ENCODE results near the gene SNUPN. TPM values are rescaled to one million over a fixed set of nuclear protein-coding genes. Genes with fewer than 3 reads are reported as not detected.

Gene SNUPN
- 20.8 TPM for total RNA-seq

DNA sequence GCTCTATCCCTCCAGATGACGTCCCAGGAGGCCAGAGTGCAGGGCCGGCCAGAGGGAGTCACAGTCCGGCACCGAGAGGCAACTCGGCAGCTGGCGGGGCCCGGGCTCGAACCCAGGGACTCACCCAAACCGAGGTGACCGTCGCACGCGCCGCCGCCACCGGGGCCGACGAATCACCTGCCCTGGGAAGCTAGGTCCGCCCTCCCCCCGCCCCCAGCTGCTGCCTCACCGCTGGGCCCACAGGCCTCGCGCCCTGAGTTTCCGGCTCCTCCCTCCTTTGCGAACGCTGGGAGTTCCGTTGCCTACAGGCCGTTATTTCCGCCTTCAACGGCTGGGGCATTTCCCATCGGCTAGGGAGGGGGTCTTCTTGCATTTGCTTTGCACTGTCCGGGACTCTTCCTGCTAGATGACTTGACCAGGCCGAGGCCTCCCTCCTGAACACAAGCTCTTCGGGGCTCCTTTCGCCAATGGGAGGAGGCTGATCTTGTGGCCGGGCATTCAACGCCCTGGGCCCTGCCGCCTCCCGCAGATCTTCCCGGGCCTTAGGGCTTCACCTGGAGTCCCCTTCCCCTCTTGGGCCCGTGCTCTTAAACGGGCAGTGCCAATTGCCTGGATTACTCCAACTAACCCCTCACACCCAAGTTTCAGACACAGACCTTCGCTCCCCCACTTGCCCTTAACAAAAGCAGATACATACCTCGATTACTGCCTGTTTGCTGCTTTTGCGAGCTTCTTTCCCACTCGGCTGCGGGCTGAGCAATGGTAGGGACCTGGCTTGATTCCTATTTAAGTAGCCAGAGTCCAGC lies at the start of gene SNUPN:
Gene SNUPN, minus strand, starts transcription at position 184 of the 806 bp plus-strand sequence. CDS start 4,674 bp downstream, outside the sequence.
- peak; percentile 95 for DNase-seq (ENCODE audit: low spot score)

DNA sequence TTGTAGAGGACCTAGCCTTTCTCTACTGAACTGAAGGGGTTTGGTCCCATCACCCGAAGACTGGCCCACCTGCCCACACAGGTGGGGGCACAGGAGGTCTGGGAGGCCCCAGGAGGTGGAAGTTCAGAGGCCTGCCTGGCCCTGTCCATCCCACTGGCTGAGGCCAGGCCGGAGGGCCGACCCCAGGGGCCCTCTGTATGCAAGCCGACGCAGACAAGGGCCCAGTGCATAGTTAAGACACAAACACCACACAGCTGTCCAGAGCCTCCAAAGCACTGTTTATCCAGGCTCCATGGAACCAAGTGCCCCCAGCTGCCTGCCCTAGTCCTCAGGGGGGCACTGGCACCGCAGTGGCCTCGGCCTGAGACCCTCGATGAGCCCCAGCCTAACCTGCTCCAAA lies 48.8 kb upstream of the SNUPN start:
- no peak for DNase-seq (ENCODE audit: low spot score)

- DNase-seq (ENCODE audit: low spot score) = peak; percentile 84
Measured at GRCh38 chr15:75673426-75674235, 48.1 kb upstream of the SNUPN start.

DNA sequence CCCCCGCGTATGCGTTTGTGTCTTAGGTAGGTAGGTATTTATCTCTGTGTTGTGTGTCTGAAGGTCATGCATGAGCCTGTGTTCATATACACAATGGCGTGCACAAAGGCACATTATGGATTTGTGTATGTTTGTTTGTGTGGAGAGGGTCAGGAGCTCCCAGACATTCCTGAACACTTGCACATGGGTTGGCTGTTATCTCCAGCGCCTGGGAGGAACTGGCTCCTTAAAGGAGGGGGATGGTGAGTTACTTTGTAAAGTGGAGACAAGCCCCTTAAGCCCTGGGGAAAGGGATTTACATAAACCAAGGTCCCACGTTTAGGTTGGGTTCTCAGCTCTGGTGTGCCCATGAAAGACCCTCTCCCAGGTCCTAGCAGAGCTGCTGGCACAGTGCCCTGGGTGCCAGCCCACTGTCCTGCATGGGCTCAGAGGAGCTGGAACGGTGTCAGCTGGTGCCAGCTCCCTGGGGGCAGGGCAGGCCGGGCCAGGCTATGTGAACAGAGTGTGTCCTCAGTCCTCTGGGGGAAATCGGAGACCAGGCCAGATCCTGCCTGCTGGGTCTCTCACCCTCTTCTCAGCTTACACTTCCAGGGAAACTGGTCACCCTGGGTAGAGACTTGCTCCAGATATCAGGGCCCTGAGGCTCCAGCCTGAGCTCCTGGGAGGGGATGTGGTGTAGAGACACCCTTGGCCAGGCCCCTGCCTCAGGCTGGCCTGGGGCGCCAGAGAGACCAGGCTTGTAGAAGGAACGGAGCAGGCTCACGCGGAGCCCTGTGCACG lies 47.3 kb upstream of the SNUPN start:
- DNase-seq (ENCODE audit: low spot score) = no peak

- DNase-seq (ENCODE audit: low spot score) = no peak
Measured at GRCh38 chr15:75671730-75672602, 46.4 kb upstream of the SNUPN start.

- DNase-seq (ENCODE audit: low spot score) = no peak
Measured at GRCh38 chr15:75669879-75670212, 44.3 kb upstream of the SNUPN start.

DNA sequence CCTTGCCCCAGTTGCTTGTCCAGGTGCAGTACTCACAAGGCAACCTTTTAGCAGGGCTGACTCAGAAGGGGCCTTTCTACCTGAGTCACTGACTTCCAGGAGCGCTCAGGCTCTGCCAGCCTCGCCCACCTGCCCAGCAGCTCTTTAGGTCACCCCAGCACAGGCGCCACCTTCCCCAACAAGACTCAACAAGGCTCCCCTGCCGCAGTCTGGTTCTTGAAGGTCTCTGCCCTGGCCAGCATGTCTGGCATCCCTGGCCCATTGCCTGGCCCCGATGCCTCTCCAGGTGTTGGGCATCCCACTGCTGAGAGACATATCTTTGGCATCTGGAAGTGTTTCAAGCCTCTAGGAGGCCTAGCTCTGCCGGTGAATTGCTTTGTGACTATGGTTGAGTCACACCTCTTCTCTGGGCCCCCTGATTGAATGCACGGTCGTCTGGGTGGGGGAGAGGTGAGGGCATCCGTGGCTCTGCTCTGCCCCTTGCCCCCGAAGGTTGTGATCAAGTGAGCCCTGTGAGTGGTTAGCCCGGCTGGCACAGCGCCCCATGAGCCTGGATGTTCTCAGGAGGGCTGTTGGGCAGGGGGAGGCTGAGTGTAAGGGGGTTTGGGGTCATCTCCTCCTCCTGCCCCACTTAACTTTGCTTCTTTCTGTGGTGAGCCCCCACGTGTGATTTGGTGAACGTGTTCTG lies 43.8 kb upstream of the SNUPN start:
- DNase-seq (ENCODE audit: low spot score) = no peak

- DNase-seq (ENCODE audit: low spot score) = peak; percentile 75
Measured at GRCh38 chr15:75666823-75667501, 41.4 kb upstream of the SNUPN start.

DNA sequence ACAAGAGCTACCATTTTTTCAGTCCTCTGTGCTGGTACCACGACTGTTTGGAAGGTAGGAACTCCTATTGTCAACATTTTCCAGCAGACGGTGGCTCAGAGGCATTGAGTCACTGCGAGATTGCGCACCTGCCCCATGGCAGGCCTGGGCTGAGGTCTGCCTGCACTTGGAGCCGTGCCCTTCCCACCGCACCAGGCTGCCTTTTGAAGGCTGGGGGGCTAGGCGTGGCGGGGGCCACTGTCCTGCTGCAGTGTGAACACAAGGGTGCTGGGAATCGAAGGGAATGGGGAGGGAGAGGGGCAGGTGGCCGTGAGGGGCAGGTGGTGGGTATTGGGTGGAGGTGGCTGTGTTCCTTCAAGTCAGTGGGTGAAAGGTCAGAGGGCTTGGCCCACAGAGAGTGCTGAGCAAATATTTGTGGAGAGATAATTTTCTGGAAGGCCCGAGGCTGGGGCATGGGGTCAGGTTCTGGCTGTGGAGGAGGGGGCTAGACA lies 38.5 kb upstream of the SNUPN start:
- DNase-seq (ENCODE audit: low spot score) = no peak

- no peak for DNase-seq (ENCODE audit: low spot score)
Measured at GRCh38 chr15:75662823-75663519, 37.4 kb upstream of the SNUPN start.

DNA sequence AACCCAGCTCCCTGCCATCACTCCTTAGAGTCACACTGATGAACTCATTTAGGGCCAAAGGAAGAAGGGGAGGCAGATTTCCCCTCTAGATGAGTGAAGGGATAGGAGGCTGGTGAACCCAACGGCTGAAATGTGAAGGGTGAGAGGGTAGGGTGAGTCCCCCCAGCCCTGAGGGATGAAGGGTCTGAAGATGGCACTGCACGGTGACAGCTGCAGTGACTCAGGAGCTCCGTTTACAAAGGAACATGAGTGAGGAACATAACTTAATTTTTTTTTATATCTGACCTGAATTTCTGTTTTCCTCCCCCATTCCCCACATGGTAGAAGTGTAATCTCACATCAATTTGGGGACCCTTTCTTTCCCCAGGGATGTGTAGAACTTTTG lies 36.2 kb upstream of the SNUPN start:
- no peak for DNase-seq (ENCODE audit: low spot score)

DNA sequence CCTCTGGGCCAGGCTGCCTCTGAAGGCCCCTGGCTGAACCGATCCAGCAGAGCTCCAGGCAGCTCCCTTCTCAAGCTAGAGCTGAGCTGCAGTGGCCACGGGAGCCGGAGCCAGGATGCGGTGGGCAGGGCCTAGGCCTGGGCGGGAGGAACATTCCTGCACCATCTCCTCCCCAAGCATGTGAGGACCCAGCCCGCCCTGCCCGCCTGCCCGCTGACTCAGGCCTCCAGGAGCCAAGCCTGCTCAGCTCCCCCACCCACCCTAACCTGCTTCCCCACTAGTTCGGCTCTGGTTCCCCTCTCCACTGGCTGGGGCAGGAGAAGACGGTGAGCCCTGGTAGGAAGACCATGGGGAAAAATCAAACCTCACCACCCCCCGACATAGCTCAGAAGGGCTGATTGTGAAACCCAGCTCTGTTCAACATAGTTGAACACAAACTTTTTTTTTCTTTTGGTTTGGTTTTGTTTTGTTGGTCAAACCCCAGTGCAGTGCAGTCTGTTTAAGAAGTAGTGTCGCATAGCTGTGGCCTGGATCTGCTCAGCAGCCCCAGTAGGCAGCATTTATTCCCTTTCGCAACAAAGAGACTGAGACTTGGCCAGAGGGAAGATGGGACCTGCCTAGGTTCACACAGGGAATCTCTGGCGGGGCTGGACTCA lies 35.7 kb upstream of the SNUPN start:
- peak; percentile 95 for DNase-seq (ENCODE audit: low spot score)

GRCh38 chr15:75659928-75660645 lies 34.6 kb upstream of the SNUPN start:
- no peak for DNase-seq (ENCODE audit: low spot score)

GRCh38 chr15:75659141-75659771 lies 33.7 kb upstream of the SNUPN start:
- DNase-seq (ENCODE audit: low spot score) = no peak

GRCh38 chr15:75656813-75657212 lies 31.3 kb upstream of the SNUPN start:
- DNase-seq (ENCODE audit: low spot score) = no peak

GRCh38 chr15:75656331-75656730 lies 30.8 kb upstream of the SNUPN start:
- no peak for DNase-seq (ENCODE audit: low spot score)

GRCh38 chr15:75655931-75656330 lies 30.4 kb upstream of the SNUPN start:
- no peak for DNase-seq (ENCODE audit: low spot score)

Data from ureter (tissue), 1 donor.